K562 treated with DMSO at 1 percent for 4 hours (cell line): Measurements from ENCODE around the gene PEAK3. TPM values are rescaled to one million over a fixed set of nuclear protein-coding genes. Genes with fewer than 3 reads are reported as not detected.

Experiments
- total RNA-seq: library from RNA; unstranded; fragments of 300-600 nt; gene quantifications from 2 replicates; pipeline ENCODE4 v1.2.3, GENCODE V29; 2022; ENCODE audit not compliant: insufficient read depth

The PEAK3 gene, protein sequence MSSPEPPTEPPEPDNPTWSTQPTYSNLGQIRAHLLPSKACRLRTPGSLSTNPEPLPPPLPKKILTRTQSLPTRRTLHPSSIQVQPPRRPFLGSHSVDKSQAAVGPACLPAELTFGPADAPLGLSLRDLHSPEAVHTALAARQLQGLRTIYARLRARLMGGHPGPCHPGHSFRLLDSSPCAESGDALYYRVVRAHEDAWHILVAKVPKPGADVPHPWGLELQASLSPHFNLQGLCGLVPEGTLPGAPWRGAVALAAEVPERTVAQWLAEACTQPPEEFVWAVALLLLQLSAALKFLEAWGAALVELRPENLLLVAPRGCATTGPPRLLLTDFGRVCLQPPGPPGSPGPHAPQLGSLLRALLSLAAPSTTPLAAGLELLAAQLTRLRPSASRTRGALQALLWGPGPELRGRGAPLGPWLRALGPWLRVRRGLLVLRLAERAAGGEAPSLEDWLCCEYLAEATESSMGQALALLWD
- not detected in 2 replicates for total RNA-seq

GRCh38 chr19:2282062-2282861 is at the start of gene PEAK3:
TSS of gene PEAK3 (minus strand) at chr19:2282175. CDS start at chr19:2280931, 1,244 bp downstream.

DNA sequence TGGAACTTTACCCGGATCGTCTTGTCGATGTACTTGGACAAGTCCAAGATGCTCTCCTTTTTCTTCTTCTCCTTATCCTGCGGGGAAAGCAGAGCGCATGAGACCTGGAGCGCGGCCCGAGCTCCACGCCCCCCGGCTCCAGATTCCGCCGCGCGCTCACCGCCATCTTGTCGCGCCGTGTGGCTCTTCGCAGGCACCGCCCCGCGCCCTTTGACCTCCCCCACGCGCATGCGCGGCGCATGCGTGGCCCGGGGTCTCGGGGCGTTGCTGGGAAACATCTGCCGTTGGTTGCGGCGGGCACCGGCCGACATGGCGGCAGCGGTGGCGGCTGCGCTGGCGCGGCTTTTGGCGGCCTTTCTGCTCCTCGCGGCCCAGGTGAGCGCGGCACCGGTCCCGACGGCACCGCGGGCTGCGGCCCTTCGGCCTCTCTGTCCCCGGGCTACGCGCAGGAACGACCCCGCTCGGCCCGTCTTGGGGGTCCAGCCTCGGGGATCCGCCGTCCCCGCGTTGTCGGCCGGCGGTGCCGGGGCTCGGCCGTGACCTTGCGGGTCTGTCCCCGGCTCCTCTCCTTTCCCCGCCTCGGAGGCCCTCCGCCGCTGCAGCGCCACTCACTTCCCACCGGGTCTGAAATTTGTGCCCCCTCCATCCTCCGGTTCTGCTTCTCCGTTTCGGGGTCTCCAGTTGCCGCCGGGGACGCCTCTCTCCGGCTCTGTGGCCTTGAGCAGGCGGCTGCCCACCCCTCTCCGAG is 46.6 kb upstream of the PEAK3 start, which contains the start of the genes LSM7 and SPPL2B:
Gene LSM7, minus strand, starts transcription at position 186 of the 748 bp plus-strand sequence. Its CDS starts 20 bp downstream, at position 166.
Gene SPPL2B, plus strand, starts transcription at position 284 of the 748 bp plus-strand sequence. Its CDS starts 26 bp downstream, at position 310.

DNA sequence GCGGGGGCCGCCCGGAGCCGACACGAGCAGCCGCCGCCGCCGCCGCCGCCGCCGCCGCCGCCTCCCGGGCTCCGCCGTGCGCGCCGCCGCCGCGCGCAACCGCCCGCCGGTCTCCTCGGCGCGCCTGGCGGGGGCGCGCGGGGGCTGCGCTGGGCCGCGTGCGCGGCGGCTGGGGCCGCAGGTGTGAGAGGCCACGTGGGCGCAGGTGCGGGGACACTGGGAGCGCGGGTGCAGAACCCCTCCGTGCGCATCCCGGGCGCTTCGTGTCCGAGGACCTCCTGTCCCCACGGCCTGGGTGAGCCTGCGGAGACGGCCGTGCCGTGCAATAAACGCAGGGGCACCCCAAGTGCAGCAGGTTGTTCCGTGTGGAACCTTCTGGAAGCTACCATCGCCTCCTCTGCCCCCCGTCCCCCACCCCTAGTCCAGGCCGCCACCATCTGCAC is 26.2 kb upstream of the PEAK3 start, which contains the start of gene LINGO3:
Gene LINGO3, minus strand, starts transcription at position 41 of the 443 bp plus-strand sequence. CDS start 16,378 bp downstream, outside the sequence.

DNA sequence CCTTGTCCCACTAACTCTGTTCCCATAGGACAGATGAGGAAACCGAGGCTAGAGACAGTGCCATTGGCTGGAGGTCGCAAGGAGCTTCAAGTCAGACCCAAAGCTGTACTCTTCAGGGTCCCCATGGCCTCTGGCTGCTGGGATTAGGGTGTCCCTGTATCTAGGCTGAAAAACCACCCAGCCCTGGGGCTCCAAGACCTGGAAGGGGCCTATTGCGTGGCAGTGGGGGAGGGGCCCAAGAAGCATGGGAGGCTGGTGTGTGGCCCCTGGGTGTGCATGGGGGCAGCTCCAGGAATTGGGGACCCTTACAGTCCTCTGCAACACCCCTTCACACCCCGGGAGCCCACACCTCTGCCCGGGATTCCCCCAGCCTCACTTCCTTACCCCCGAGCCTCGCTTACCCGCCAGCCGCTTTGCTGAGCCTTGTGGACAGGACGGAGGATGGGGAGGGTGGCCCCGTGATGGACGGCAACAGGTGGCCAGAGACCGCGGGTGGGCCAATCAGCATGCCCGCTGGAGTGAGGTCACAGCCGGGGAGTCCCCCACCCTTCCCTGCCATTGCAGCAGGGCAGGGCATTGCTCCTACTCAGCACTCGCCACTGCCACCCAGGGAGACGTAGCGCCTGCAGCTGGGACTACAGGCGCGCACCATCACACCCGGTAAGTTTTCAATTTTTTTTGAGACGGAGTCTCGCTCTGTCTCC is 25.8 kb downstream of the PEAK3 start, which contains the start of gene JSRP1:
Gene JSRP1, minus strand, starts transcription at position 436 of the 704 bp plus-strand sequence. CDS start 1,103 bp downstream, outside the sequence.

GRCh38 chr19:2249010-2249866 is 32.7 kb downstream of the PEAK3 start, which contains the start of gene AMH:
TSS of gene AMH (plus strand) at chr19:2249323. CDS start at chr19:2249333, 10 bp downstream.

GRCh38 chr19:2236314-2237050 is 45.5 kb downstream of the PEAK3 start, which contains the start of the genes PLEKHJ1 and SF3A2:
TSS of gene PLEKHJ1 (minus strand) at chr19:2236329. CDS start at chr19:2236248, 81 bp downstream.
TSS of gene SF3A2 (plus strand) at chr19:2236824. CDS start at chr19:2243419, 6,595 bp downstream.

Other genes with a start within 250 kb of the PEAK3 start
- gene MKNK2, start 230.9 kb downstream of the PEAK3 start, total RNA-seq = 307 and 424 TPM in 2 replicates
- gene MOB3A, start 185.8 kb downstream of the PEAK3 start, total RNA-seq = 9.4 and 12.8 TPM in 2 replicates
- 1.6 and 2.1 TPM in 2 replicates for gene IZUMO4, start 185.3 kb downstream of the PEAK3 start, total RNA-seq
- 105 and 113 TPM in 2 replicates for gene AP3D1, start 130.6 kb downstream of the PEAK3 start, total RNA-seq
- 33.4 and 48.5 TPM in 2 replicates for gene DOT1L, start 118.2 kb downstream of the PEAK3 start, total RNA-seq
- 161 and 165 TPM in 2 replicates for gene PLEKHJ1, start 45.8 kb downstream of the PEAK3 start, total RNA-seq
- 91.7 and 92.4 TPM in 2 replicates for gene SF3A2, start 45.4 kb downstream of the PEAK3 start, total RNA-seq
- gene AMH, start 32.9 kb downstream of the PEAK3 start, total RNA-seq = 29.5 and 37.7 TPM in 2 replicates
- gene JSRP1, start 25.8 kb downstream of the PEAK3 start, total RNA-seq = not detected in 2 replicates
- gene LINGO3, start 26.0 kb upstream of the PEAK3 start, total RNA-seq = 0.57 and 1.7 TPM in 2 replicates
- gene LSM7, start 46.4 kb upstream of the PEAK3 start, total RNA-seq = 318 and 387 TPM in 2 replicates
- gene SPPL2B, start 46.5 kb upstream of the PEAK3 start, total RNA-seq = 63.0 and 78.0 TPM in 2 replicates
- 0.39 and 1.7 TPM in 2 replicates for gene TMPRSS9, start 78.1 kb upstream of the PEAK3 start, total RNA-seq
- 57.8 and 67.6 TPM in 2 replicates for gene TIMM13, start 145.4 kb upstream of the PEAK3 start, total RNA-seq
- 65.6 and 72.4 TPM in 2 replicates for gene LMNB2, start 174.8 kb upstream of the PEAK3 start, total RNA-seq
- 10.9 and 16.1 TPM in 2 replicates for gene GADD45B, start 194.0 kb upstream of the PEAK3 start, total RNA-seq